Effector memory CD4-positive, alpha-beta T cell (primary cell): ENCODE data around the gene UBR4.

ENCODE experiments used
- DNase-seq, 3 donors: peaks; one replicate each; pipeline ENCODE4 v3.0.0-alpha.2; 2020
- H3K27ac ChIP-seq: 2 replicates; pipeline ENCODE4 v1.7.0; 2013; ENCODE audit warnings: mild to moderate bottlenecking, low read length, moderate library complexity; ENCODE audit not compliant: insufficient read depth, poor library complexity, severe bottlenecking
- H3K27me3 ChIP-seq: replicated peaks from 2 replicates; pipeline ENCODE4 v1.7.0; 2013; ENCODE audit warnings: mild to moderate bottlenecking, low read length; ENCODE audit not compliant: insufficient read depth, control insufficient read depth, poor library complexity, severe bottlenecking
- H3K36me3 ChIP-seq: 2 replicates; pipeline ENCODE4 v1.7.0; 2013; ENCODE audit warnings: mild to moderate bottlenecking, low read length, moderate library complexity; ENCODE audit not compliant: control insufficient read depth, insufficient read depth
- H3K4me1 ChIP-seq: 2 replicates; pipeline ENCODE4 v1.7.0; 2013; ENCODE audit warnings: low read length, mild to moderate bottlenecking; ENCODE audit not compliant: control insufficient read depth, insufficient read depth, poor library complexity, severe bottlenecking
- H3K4me3 ChIP-seq: 2 replicates; pipeline ENCODE4 v1.7.0; 2013; ENCODE audit warnings: low read length, low read depth, mild to moderate bottlenecking; ENCODE audit not compliant: insufficient read depth, poor library complexity, severe bottlenecking
- H3K9me3 ChIP-seq: 2 replicates; pipeline ENCODE4 v1.7.0; 2013; ENCODE audit warnings: mild to moderate bottlenecking, low read length, moderate library complexity; ENCODE audit not compliant: control insufficient read depth

UBR4 gene

GRCh38 chr1:19206947-19207346 is 3.1 kb downstream of the UBR4 start:
- peaks cover 22% of the 10 kb centered on the region for H3K4me1 ChIP-seq
- DNase-seq, result no peak
- H3K36me3 ChIP-seq, result peaks cover 3% of the 10 kb centered on the region
- no peaks in the 10 kb centered on the region for H3K9me3 ChIP-seq
- H3K27ac ChIP-seq, result no peak overlapping the region
- no peaks in the 10 kb centered on the region for H3K27me3 ChIP-seq
- H3K4me3 ChIP-seq, result no peak overlapping the region

GRCh38 chr1:19205845-19206244 is 4.2 kb downstream of the UBR4 start:
- no peak for DNase-seq
- Histone ChIP-seq H3K4me3 (no peak overlapping the region), H3K4me1 (peaks cover 11% of the 10 kb centered on the region), H3K9me3 (no peaks in the 10 kb centered on the region), H3K27me3 (no peaks in the 10 kb centered on the region), H3K36me3 (peaks cover 8% of the 10 kb centered on the region), H3K27ac (no peak overlapping the region)

GRCh38 chr1:19205403-19205802 is 4.7 kb downstream of the UBR4 start:
- DNase-seq, result no peak
- H3K4me1 ChIP-seq, result peaks cover 8% of the 10 kb centered on the region

GRCh38 chr1:19204446-19205266 is 5.4 kb downstream of the UBR4 start:
- H3K27ac ChIP-seq, result no peak overlapping the region
- peaks cover 16% of the 10 kb centered on the region for H3K36me3 ChIP-seq
- DNase-seq, result no peak
- H3K4me3 ChIP-seq, result no peak overlapping the region
- H3K9me3 ChIP-seq, result no peaks in the 10 kb centered on the region
- H3K4me1 ChIP-seq, result peaks cover 8% of the 10 kb centered on the region
- H3K27me3 ChIP-seq, result no peaks in the 10 kb centered on the region

More at GRCh38 chr1:19205403-19205802, 4.7 kb downstream of the UBR4 start:
- Histone ChIP-seq H3K36me3 (peaks cover 9% of the 10 kb centered on the region), H3K27me3 (no peaks in the 10 kb centered on the region), H3K9me3 (no peaks in the 10 kb centered on the region), H3K27ac (no peak overlapping the region), H3K4me3 (no peak overlapping the region)

- no peaks in the 10 kb centered on the region for H3K27me3 ChIP-seq
- H3K27ac ChIP-seq, result no peak overlapping the region
- H3K4me1 ChIP-seq, result peaks cover 4% of the 10 kb centered on the region
- DNase-seq, result no peak
- H3K36me3 ChIP-seq, result peaks cover 28% of the 10 kb centered on the region
- no peak overlapping the region for H3K4me3 ChIP-seq
- no peaks in the 10 kb centered on the region for H3K9me3 ChIP-seq
These were observed 6.6 kb downstream of the UBR4 start for GRCh38 chr1:19203440-19203839.

- Histone ChIP-seq H3K4me3 (no peak overlapping the region), H3K27me3 (no peaks in the 10 kb centered on the region), H3K36me3 (peaks cover 38% of the 10 kb centered on the region), H3K9me3 (no peaks in the 10 kb centered on the region), H3K27ac (no peak overlapping the region), H3K4me1 (peaks cover 4% of the 10 kb centered on the region)
- DNase-seq, result no peak
These were observed 7.7 kb downstream of the UBR4 start for GRCh38 chr1:19202396-19202795.

- no peak overlapping the region for H3K27ac ChIP-seq
- H3K4me1 ChIP-seq, result peaks cover 4% of the 10 kb centered on the region
- H3K36me3 ChIP-seq, result peaks cover 52% of the 10 kb centered on the region
- no peaks in the 10 kb centered on the region for H3K27me3 ChIP-seq
- H3K4me3 ChIP-seq, result no peak overlapping the region
- no peaks in the 10 kb centered on the region for H3K9me3 ChIP-seq
- no peak for DNase-seq
These were observed 10.0 kb downstream of the UBR4 start for GRCh38 chr1:19199969-19200604.

GRCh38 chr1:19199329-19199968 is 10.6 kb downstream of the UBR4 start:
- Histone ChIP-seq H3K36me3 (peaks cover 48% of the 10 kb centered on the region), H3K27ac (no peak overlapping the region)
- DNase-seq, result no peak

GRCh38 chr1:19198820-19199219 is 11.2 kb downstream of the UBR4 start:
- Histone ChIP-seq H3K9me3 (no peaks in the 10 kb centered on the region), H3K27ac (no peak overlapping the region), H3K4me1 (peaks cover 4% of the 10 kb centered on the region), H3K27me3 (no peaks in the 10 kb centered on the region), H3K4me3 (no peak overlapping the region), H3K36me3 (peaks cover 53% of the 10 kb centered on the region)
- DNase-seq, result no peak

More at GRCh38 chr1:19199329-19199968, 10.6 kb downstream of the UBR4 start:
- H3K9me3 ChIP-seq, result no peaks in the 10 kb centered on the region
- H3K4me1 ChIP-seq, result peaks cover 4% of the 10 kb centered on the region
- no peak overlapping the region for H3K4me3 ChIP-seq
- H3K27me3 ChIP-seq, result no peaks in the 10 kb centered on the region

GRCh38 chr1:19197845-19198244 is 12.2 kb downstream of the UBR4 start:
- no peak overlapping the region for H3K27ac ChIP-seq
- peaks cover 63% of the 10 kb centered on the region for H3K36me3 ChIP-seq
- DNase-seq, result no peak
- H3K4me3 ChIP-seq, result no peak overlapping the region
- no peaks in the 10 kb centered on the region for H3K9me3 ChIP-seq
- H3K27me3 ChIP-seq, result no peaks in the 10 kb centered on the region
- H3K4me1 ChIP-seq, result peaks cover 1% of the 10 kb centered on the region
